Measurements from ENCODE around the gene RHBDL2.
"Not testable (repeated sequence)": the region's sequence is repeated elsewhere in the genome, so short reads cannot be mapped to it uniquely, and the experiment has no call there.

RHBDL2 gene

GRCh38 chr1:38938722-38939260 is 2.8 kb downstream of the RHBDL2 start:
- in situ Hi-C loops (cut with HindIII; ENCODE audit: low sequenced_read_pairs) = no loop called here

- in situ Hi-C loops (cut with HindIII; ENCODE audit: low sequenced_read_pairs) = no loop called here
Measured at GRCh38 chr1:38932571-38932970, 9.1 kb downstream of the RHBDL2 start.

- in situ Hi-C loops (cut with HindIII; ENCODE audit: low sequenced_read_pairs) = no loop called here
Measured at GRCh38 chr1:38929476-38929875, 12.2 kb downstream of the RHBDL2 start.

- in situ Hi-C loops (cut with HindIII; ENCODE audit: low sequenced_read_pairs) = no loop called here
Measured at GRCh38 chr1:38929054-38929453, 12.6 kb downstream of the RHBDL2 start.

GRCh38 chr1:38926091-38926490 is 15.5 kb downstream of the RHBDL2 start:
- in situ Hi-C loops (cut with HindIII; ENCODE audit: low sequenced_read_pairs) = no loop called here

- in situ Hi-C loops (cut with HindIII; ENCODE audit: low sequenced_read_pairs) = no loop called here
Measured at GRCh38 chr1:38925391-38925790, 16.2 kb downstream of the RHBDL2 start.

GRCh38 chr1:38923607-38924006 is 18.0 kb downstream of the RHBDL2 start:
- in situ Hi-C loops (cut with HindIII; ENCODE audit: low sequenced_read_pairs) = no loop called here

- in situ Hi-C loops (cut with HindIII; ENCODE audit: low sequenced_read_pairs) = no loop called here
Measured at GRCh38 chr1:38919130-38919529, 22.5 kb downstream of the RHBDL2 start.

- in situ Hi-C loops (cut with HindIII; ENCODE audit: low sequenced_read_pairs) = no loop called here
Measured at GRCh38 chr1:38918568-38918967, 23.1 kb downstream of the RHBDL2 start.

GRCh38 chr1:38917772-38918171 is 23.9 kb downstream of the RHBDL2 start:
- in situ Hi-C loops (cut with HindIII; ENCODE audit: low sequenced_read_pairs) = no loop called here

- in situ Hi-C loops (cut with HindIII; ENCODE audit: low sequenced_read_pairs) = no loop called here
Measured at GRCh38 chr1:38917337-38917736, 24.3 kb downstream of the RHBDL2 start.

GRCh38 chr1:38915352-38915948 is 26.2 kb downstream of the RHBDL2 start:
- in situ Hi-C loops (cut with HindIII; ENCODE audit: low sequenced_read_pairs) = no loop called here

GRCh38 chr1:38914908-38915307 is 26.7 kb downstream of the RHBDL2 start:
- in situ Hi-C loops (cut with HindIII; ENCODE audit: low sequenced_read_pairs) = not testable (repeated sequence)

- in situ Hi-C loops (cut with HindIII; ENCODE audit: low sequenced_read_pairs) = no loop called here
Measured at GRCh38 chr1:38908821-38909220, 32.8 kb downstream of the RHBDL2 start.

GRCh38 chr1:38905985-38906384 is 35.6 kb downstream of the RHBDL2 start:
- in situ Hi-C loops (cut with HindIII; ENCODE audit: low sequenced_read_pairs) = no loop called here

- in situ Hi-C loops (cut with HindIII; ENCODE audit: low sequenced_read_pairs) = no loop called here
Measured at GRCh38 chr1:38899560-38899959, 42.1 kb downstream of the RHBDL2 start.

- in situ Hi-C loops (cut with HindIII; ENCODE audit: low sequenced_read_pairs) = no loop called here
Measured at GRCh38 chr1:38898653-38899230, 42.9 kb downstream of the RHBDL2 start.

- in situ Hi-C loops (cut with HindIII; ENCODE audit: low sequenced_read_pairs) = no loop called here
Measured at GRCh38 chr1:38896169-38896568, 45.5 kb downstream of the RHBDL2 start.

- in situ Hi-C loops (cut with HindIII; ENCODE audit: low sequenced_read_pairs) = no loop called here
Measured at GRCh38 chr1:38892976-38893375, 48.7 kb downstream of the RHBDL2 start.

GRCh38 chr1:38891753-38892152 is 49.9 kb downstream of the RHBDL2 start:
- in situ Hi-C loops (cut with HindIII; ENCODE audit: low sequenced_read_pairs) = no loop called here

GRCh38 chr1:38889589-38889988 is 52.0 kb downstream of the RHBDL2 start:
- in situ Hi-C loops (cut with HindIII; ENCODE audit: low sequenced_read_pairs) = no loop called here

- in situ Hi-C loops (cut with HindIII; ENCODE audit: low sequenced_read_pairs) = no loop called here
Measured at GRCh38 chr1:38888423-38889333, 53.0 kb downstream of the RHBDL2 start.
